ENCODE results near the gene CACNB4.

Gene CACNB4

DNA sequence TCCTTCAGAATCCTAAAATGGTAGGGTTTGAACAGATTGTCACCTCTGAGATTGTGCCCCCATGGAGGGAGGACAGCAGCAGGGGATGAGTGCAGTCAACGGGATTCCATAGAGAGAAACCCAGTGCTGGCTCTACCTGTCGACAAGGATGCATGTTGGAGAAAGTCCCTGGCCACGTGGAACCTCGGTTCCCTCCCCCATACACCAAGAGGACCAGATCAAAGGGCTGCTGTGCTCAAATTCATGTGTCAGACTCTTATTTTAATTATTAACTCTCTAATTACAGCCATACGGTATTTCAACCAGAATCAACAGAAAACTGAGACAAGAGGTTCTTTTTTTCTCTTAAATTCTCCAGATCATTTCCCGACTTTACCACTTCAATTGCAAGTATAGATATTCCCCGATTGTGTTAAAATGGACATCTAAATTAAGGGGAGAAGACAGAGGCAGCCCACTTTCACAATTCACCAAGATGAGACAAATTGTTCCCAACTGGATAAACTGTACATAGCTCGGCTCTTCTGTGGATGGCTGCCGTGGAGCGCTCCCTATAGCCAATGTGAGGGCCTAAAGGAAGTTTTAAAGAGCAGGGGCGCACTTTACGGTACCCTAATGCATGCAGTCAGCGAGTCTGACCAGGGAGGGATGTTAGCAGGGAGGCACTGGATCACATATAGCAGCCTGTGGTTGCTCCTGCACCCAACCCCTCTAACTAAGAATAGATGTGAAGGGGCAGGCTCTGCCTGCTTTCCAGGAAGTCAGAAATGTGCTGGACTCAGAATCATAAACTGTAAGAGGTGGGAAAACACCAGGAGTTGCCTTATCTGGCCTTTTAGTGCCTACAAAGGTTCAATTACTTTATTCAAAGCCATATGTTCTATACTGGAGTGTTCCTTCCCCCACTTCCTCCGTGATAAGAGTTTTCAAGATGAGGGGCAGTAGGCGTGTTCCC lies 123.1 kb downstream of the CACNB4 start:
- DNase-seq (ENCODE audit: low read depth) = no peak

DNA sequence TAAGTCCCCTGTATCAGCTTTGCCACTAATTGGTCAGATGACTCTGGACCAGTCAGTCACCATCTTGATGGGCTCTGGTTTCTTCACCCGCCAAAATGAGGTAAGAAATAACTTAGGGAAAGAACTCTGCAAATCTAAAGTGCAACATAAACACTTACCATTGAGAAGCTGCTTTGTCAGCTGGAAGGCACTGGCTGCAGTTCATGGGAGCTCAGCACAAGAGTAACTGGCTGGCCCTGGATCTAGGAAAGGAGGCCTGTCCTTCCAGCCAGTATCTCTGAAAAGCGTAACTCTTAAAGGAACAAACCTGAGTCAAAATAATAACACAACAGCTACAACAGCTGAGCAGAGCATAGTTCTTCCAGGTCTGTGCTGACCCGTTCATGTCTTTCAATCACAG lies 123.9 kb downstream of the CACNB4 start:
- no peak for DNase-seq (ENCODE audit: low read depth)

DNA sequence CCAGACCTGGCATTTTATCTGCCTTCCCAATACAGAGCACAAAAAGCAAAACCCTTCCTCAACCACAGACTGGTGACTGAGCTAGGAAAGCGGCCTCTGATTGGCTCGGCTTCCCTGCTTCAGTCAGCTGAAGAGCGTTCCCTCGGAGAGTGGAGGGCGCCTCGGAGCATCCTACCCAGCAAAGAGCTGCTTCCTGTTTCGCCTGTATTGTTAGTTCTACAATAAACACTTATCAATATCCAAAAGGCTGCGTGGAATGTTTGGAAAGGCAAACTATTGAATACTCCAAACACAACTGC lies 125.0 kb downstream of the CACNB4 start:
- peak; percentile 10 for DNase-seq (ENCODE audit: low read depth)

DNA sequence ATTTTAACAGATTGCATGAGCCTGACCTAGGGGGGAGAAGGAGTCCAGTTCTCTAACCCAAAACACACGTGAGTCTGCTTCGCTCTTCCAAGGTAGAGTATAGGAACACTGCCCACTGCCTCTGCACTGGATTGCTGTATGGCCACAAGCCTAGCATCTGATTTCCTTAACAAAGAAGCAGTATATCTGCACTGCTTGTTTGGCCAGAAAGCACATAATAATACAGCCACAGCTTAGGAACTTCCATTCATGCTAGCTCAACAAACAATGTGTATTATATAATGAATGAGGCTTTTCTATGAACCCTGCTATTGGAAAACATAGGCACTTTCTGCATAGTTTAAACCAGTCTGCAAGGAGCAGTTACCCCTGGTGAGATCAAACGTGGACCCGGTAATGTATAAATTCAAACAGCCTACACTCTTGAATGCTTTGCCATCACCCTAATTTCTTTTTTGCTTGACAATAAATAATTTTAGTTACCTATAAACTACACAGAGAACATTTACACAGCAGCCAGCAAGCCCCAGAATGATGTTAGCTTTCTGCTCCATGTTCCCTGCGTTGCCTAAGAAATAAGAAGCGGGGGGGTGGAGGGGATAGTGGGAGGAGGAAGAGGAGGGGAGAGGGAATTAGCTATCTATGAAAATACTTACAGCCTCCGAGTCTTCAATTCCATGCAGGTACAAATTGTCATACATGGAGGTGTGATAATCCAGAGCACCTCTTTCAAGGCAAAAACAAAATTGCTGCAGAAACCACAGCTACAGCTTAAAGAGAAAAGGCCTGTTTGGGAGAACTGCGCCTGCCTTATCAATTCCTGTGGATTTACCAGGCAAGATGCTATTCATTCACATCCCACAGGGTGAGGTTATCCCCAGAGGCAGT lies 125.6 kb downstream of the CACNB4 start:
- DNase-seq (ENCODE audit: low read depth) = no peak

DNA sequence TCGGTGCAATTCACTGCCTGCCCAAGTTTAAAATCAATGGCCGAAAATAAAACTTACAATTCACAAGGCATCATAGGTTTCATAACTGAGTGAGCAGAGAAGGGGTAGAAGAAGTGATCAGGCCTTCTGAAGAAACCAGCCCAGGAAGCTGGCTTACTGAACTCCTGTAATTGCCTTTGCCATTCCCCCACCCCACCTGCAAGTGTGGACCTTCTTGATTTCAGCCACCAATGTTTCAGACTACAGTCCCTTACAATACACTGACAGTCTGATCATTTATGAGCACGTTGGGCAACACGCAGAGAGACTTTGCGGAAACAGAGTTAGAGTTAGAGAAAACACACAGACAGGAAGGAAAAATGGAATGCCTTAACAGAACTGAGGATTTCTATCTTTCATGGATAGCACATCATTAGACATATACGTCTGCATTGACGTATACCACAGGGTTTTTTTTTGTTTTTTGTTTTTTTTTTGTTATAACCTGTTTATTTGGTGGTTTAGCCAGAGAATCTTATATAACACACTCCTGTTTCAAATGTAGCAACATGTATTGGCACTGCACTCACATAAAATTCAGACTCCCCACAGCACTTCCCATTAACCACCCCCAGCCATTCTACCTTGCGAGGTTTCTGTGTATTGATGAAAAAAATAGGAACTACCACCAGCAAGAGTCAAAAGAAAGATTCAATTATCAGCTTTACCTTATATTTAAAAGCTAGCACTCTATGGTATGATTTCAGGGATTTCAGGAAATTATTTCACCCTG lies 126.4 kb downstream of the CACNB4 start:
- no peak for DNase-seq (ENCODE audit: low read depth)

DNA sequence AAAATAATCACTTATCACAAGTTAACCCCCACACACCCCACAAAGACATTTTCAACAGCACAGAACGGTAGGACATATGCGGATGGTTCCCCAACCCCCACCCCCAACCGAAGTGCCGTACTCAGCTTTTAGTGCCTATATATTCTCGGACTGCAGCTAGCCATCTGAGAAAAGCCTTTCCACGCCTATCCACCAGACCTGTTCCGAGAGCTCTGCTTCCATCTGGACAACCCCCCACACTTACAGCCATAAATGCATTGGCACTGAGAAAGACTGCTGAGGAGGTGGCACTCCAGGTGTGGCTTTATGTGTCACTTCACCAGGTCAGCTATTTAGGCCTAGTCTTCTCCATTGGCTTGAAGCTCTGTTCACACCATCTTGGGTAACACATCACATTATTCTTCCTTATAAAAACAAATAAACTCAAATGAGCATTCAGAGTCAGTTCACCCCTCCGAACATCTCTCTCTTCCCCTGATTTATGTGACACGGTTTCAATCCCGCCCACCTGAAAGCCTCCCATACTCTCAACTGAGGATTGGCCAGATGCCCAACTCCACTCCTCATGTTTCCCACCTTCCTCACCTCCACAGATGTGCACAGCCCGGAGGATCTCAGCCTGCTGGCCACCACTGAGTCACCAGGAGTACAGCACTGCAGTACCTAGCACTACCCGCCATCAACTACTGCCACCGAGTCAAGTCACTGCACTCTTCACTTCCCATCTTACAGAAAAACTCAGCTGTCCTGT lies 127.4 kb downstream of the CACNB4 start:
- no peak for DNase-seq (ENCODE audit: low read depth)

DNA sequence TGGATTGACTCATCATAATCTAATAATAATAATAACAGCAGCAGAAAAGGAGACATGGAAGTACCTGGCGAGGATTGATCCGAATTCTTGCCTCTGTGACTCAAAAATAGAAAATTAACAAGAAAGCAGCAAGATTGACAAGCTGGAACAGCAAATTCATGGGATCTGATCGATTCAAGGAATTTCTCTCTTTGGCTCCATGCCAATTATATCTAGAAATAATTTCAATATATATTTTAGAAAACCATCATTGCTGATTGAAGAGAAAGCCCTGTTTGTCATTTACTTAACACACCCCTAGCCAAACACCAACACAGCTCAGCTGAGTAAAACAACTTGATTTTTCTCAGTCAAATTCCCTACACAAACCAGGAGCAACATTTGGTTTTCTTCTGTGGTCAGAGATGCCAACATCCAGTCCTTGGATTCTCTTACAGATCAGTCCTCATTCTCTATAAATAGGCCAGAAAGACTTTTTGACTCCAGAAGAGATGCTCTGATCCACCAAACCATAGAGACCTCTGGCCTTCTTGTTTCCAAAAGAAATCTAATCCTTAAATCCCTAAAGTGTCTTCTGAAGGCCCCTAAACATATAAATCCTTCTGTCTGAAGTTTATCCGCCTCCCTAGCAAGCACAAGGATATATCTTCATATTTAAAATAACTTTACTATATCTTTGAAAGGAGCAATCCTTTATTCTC lies 129.9 kb downstream of the CACNB4 start:
- DNase-seq (ENCODE audit: low read depth) = no peak

DNA sequence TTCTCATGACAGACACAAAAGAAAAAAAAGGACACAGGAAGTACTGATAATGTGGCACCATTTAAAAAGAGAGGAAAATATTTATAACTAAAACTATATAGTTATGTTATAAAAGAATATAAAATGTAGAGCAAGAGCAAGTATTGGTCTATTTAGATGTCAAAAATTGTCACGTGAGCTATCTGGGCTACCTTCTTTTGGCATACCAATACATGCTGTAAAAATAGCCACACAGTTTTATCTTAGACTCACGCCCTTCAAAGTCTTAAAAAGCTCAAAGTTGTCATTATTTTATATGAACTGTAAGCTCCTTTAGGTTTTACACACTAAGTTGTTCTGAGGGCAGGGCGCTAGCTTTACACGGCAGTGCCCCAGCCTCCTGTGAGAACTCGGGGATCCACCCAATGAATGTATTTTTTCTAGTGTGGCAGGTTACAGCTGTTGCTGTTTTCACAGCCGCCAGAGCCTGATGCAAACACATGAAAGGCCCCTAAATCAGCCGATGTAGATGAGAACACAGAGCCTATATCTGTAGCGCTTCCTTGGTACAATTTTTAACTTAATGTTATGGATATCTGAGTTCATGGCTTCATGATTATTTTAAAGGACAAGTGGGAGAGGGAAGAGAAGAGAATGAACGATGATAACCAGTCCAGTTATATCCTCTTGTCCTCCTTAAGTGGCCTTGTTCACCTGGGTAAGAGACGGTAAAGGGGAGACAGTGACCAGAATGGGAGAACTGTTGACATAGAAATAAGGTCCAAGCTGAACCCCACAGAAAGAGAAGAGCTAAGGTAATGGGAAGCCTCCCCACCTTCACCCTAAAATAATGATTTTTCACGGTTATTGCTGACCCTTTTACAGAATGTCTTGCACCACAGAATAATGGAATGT lies 130.8 kb downstream of the CACNB4 start:
- DNase-seq (ENCODE audit: low read depth) = no peak

DNA sequence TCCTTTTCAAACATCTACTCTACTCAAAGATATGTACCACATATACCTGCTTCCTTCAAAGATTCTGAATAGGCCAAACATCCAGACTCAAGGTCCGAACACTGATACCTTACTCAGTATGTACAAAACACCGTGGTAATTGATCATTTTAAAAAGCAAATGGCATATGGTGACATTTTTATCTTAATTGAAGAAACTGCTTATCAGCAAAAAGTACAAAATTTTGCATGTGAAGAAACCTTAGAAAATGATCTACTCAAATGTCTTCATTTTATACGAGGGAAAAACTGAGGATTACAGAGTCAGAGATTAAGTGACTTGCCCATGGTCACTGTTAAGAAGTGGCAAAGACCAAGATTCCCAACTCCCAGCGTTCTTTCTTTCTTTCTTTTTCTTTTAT lies 133.0 kb downstream of the CACNB4 start:
- no peak for DNase-seq (ENCODE audit: low read depth)

DNA sequence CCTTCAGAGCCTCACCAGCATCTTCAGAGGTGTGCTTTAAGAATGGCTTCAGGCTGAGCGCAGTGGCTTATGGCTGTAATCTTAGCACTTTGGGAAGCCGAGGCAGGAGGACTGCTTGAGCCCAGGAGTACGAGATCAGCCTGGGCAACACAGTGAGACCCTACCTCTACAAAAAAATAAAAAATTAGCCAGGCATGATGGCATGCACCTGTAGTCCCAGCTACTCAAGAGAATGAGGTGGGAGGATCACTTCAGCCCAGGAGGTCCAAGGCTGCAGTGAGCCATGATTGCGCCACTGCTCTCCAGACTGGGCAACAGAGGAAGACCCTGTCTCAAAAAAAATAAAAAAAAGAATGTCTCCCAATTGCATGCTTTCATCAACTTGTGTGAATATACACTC lies 137.3 kb downstream of the CACNB4 start:
- no peak for DNase-seq (ENCODE audit: low read depth)

DNA sequence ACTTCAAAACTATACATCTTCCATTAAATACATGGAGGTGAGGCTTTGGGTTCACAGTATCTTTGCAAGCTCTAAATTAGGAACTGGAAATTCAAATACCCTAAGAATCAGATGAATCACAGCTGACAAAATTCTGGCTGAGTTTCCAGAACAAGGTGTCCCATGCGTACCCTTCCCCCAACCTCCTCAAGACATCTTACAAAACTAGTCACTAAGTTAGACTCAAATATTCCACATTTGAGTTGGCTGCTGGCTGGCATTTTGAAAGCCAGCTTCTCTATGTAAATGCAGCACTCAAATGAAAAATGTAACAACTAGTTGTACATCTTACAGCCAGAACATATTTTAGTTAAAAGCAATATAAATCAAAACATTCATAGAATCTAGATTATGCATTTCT lies 139.6 kb downstream of the CACNB4 start:
- no peak for DNase-seq (ENCODE audit: low read depth)

DNA sequence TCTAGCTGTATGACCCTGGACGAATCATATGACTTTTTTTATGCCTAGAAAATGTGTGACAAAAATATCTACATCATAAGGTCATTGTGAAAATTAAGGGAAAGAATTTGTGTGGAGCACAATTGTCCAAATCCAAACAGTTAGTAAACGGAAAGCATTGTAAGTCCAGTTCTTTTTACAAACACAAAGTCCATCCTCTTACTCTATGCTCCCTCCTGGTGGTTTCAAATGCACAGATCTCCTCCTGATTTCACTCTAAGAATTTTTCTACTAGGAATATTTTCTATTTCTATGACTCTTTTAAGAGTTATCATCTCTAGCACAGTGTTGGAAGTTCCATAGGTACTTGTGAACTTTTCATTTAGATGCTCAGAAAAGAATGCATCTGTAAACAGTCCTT lies 145.4 kb downstream of the CACNB4 start:
- DNase-seq (ENCODE audit: low read depth) = no peak

DNA sequence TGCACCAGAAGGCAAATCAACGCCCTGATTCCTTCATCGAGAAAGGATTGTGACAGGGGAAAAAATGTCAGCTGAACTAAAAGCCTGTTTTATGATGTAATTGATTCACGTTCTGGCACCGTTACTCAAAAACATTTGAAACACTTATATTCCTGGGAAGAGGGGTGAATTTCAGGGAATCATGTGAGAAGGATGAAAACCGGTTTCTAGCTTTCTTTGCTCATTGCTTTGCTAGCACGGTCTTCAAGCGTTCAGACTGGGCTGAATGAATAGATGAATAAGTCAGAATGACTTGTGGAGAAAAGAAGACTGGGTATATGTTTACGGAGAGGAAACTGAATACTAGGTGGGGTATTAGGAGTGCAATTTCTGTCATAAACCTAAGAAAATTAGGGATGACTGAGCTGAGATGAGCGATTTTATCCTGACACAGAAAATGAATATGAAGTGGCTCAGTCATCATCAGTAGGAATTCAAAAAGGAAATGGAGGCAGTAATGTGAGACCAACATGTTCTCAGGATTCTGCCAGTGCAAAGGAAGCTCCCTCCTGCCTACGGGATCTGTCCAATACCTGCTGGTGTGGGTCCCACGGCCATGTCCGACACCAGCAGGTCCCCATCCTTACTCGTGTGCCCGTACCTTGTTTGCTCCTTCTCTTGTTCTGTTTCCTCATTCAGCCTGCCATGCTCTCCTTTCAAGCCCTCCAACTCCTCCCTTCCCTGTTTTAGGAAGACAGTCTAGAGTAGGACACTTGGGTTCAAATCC lies 146.0 kb downstream of the CACNB4 start:
- DNase-seq (ENCODE audit: low read depth) = no peak

DNA sequence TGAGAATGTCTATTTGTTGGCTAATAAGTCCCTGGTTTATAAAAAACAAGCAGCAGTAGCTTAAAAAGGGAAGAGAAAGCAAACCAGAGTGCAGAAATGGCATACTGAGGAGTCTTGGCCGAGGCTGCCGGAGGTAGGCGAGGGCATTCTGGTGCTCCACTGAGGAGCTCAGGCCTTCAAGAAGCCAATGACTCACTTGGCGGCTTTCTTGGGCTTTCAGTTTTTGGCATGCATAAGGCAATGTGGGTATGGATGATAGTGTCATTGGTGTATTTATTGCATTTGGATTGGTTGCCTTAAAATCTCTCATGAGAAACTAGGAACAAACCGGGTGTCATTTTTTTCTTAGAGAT lies 151.1 kb downstream of the CACNB4 start:
- peak; percentile 16 for DNase-seq (ENCODE audit: low read depth)

DNA sequence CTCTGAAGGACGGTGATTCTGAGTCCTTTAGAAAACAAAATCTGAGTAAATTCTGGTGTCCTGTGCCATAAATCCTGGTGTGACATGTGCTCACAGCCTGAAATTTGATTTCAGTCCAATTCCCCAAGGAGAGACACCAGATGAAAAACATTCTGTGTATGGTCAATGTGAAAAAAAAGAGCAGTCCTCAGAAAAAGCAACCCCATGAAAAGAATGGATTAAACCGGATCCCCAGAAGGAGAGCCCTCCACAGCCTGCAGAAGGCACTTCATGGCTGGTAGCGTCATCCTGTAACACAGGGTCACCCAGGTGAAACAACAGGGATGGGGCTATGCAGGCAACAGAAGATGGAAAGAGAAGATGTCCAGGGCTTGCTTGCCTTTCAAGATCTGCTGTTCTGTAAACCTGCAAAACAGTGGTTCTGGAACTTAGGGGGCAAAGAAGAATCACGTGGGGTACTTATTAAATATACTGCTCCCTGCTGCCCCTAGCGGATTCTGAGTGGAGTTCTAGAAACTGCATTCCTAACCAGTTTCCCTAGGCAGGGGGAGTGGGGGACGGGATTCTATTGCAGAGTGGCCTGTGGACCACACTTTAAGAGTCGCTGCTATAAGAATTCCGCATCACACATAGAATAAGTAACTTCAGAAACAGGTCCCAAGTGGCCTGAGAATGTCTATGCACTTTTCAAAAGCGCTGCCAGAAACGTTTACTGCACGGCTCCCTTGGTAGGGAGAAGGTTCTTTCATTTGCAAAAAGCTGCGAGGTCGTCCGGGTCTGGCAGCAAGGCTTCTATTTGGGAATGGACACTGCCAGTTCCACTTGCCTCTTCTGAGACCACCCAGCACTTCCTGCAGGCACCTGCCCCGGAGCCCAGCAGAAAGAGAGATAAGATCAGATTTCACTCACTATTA lies 151.7 kb downstream of the CACNB4 start:
- no peak for DNase-seq (ENCODE audit: low read depth)

DNA sequence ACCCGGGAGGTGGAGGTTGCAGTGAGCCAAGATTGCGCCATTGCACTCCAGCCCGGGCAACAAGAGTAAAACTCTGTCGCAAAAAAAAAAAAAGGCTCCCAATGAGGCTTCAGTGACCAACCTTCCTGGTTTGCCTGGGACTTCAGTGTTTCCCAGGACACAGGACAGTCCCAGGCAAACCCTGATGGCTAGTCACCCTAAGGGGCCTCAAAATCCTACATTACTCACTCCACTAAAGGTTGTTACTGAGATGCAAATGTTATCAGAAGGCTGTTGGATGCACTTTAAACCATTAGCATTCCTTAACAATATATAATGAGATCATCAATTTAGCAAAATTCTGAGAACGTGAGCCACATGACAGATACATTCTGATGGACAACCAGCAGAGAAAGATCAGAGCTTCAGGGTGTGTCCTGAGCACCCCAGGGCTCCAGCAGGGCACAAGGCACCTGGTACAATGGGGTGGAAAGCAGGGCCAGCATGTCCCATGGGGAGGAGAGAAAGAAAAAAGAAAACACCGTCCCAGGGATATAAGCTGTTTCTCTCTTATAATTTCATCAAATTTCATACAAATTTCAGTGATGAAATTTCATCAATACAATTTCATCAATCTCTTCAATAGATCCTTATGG lies 152.5 kb downstream of the CACNB4 start:
- DNase-seq (ENCODE audit: low read depth) = no peak

DNA sequence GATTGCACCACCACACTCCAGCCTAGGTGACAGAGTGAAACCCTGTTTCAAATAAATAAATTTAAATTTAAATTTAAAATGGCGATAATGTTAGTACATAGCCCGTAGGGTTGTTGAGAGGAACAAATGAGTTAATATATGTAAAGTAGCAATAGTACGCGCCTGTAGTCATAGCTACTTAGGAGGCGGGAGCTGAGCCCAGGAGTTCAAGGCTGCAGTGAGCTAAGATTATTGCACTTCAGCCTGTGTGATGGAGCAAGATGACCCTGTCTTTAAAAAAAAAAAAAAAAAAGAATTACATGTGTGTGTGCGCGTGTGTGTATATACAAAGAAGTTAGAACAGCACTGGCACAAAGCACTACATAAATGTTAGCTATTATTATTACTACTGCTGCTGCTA lies 153.2 kb downstream of the CACNB4 start:
- no peak for DNase-seq (ENCODE audit: low read depth)

DNA sequence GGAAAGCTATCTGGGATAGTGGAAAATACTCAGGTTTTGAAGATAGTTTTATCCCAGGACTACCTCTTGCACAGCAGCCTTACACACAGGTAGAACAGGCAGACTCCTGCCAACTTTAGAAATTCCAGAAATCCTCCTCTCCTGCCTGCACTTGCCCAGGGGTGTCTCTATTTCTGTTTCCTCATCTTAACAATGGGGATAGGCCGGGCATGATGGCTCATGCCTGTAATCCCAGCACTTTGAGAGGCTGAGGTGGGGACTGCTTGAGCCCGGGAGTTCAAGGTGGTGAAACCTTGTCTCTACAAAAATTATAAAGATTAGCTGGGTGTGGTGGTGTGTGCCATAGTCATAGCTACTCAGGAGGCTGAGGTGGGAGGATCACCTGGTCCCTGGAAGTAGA lies 153.7 kb downstream of the CACNB4 start:
- DNase-seq (ENCODE audit: low read depth) = no peak

All from fibroblast of the conjunctiva (primary cell).